ENCODE data around the gene DEAF1.

The DEAF1 gene

DNA sequence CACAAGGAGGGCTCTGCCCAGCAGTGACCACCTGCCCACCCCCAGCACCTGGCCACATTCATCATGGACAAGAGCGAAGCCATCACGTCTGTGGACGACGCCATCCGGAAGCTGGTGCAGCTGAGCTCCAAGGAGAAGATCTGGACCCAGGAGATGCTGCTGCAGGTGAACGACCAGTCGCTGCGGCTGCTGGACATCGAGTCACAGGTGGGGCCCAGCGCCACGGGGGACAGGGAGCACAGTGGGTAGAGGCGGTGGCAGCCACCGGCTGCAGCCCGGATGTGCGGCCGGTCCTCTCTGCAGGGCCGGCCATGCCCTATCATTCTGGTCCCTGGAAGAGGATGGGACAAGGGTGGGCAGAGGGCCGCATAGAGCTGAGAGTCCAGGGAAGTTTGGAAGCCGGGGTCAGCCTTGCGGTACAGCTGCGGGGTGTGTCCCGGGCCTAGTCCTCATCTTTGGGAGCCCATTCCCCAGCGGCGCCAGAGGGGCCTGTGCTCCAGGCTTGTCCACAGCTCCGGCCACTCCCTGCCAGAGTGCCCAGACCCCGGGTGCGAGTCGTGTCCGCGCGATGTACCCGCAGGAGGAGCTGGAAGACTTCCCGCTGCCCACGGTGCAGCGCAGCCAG is 25.1 kb upstream of the DEAF1 start:
- H3K4me3 ChIP-seq (ENCODE audit: low read depth, low read length), result no peak overlapping the region
- no peak for DNase-seq (ENCODE audit: low read depth)
- TF ChIP-seq, protein P1, sequence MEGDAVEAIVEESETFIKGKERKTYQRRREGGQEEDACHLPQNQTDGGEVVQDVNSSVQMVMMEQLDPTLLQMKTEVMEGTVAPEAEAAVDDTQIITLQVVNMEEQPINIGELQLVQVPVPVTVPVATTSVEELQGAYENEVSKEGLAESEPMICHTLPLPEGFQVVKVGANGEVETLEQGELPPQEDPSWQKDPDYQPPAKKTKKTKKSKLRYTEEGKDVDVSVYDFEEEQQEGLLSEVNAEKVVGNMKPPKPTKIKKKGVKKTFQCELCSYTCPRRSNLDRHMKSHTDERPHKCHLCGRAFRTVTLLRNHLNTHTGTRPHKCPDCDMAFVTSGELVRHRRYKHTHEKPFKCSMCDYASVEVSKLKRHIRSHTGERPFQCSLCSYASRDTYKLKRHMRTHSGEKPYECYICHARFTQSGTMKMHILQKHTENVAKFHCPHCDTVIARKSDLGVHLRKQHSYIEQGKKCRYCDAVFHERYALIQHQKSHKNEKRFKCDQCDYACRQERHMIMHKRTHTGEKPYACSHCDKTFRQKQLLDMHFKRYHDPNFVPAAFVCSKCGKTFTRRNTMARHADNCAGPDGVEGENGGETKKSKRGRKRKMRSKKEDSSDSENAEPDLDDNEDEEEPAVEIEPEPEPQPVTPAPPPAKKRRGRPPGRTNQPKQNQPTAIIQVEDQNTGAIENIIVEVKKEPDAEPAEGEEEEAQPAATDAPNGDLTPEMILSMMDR (IDR thresholded peaks at IDR 0.05; ENCODE audit: low read depth, low read length, missing control alignments), result no peak

GRCh38 chr11:719214-720016 is 24.4 kb upstream of the DEAF1 start:
- TF ChIP-seq, protein P1 (IDR thresholded peaks at IDR 0.05; ENCODE audit: low read depth, low read length, missing control alignments), result no peak
- no peak overlapping the region for H3K4me3 ChIP-seq (ENCODE audit: low read depth, low read length)
- DNase-seq (ENCODE audit: low read depth), result no peak

DNA sequence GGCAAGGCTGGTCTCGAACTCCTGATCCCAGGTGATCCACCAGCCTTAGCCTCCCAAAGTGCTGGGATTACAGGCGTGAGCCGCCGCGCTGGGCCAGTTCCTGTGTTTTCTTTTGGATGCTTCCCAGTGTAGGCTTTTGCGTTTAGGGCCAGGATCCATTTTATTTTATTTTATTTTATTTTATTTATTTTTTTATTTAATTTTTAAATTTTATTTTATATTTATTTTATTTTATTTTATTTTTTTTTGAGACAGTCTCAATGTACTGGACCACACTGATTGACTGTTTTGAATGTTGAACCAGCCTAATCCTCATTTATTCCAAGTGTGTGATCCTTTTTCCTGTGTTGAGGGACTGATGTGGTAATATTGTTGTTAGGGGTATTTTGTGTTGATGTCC is 19.4 kb upstream of the DEAF1 start:
- DNase-seq (ENCODE audit: low read depth), result no peak
- no peak overlapping the region for H3K4me3 ChIP-seq (ENCODE audit: low read depth, low read length)
- TF ChIP-seq, protein P1 (IDR thresholded peaks at IDR 0.05; ENCODE audit: low read depth, low read length, missing control alignments), result no peak

GRCh38 chr11:709109-709997 is 14.3 kb upstream of the DEAF1 start:
- TF ChIP-seq, protein P1 (IDR thresholded peaks at IDR 0.05; ENCODE audit: low read depth, low read length, missing control alignments), result no peak
- no peak for DNase-seq (ENCODE audit: low read depth)
- H3K4me3 ChIP-seq (ENCODE audit: low read depth, low read length), result no peak overlapping the region

- no peak overlapping the region for H3K4me3 ChIP-seq (ENCODE audit: low read depth, low read length)
- DNase-seq (ENCODE audit: low read depth), result no peak
- TF ChIP-seq, protein P1 (IDR thresholded peaks at IDR 0.05; ENCODE audit: low read depth, low read length, missing control alignments), result no peak
These were observed 13.5 kb upstream of the DEAF1 start for GRCh38 chr11:708511-708910.

- TF ChIP-seq, protein P1 (IDR thresholded peaks at IDR 0.05; ENCODE audit: low read depth, low read length, missing control alignments), result no peak
- no peak overlapping the region for H3K4me3 ChIP-seq (ENCODE audit: low read depth, low read length)
- DNase-seq (ENCODE audit: low read depth), result no peak
These were observed 12.9 kb upstream of the DEAF1 start for GRCh38 chr11:707817-708420.

All from GM12864 (cell line).